Stimulated activated CD8-positive, alpha-beta memory T cell treated with anti-CD3 and anti-CD28 coated beads, Interleukin-12 subunit alpha, Interleukin-12 subunit beta, amount 100 ng/mL, for 4 hours (primary cell): ENCODE data around the gene SHKBP1.
"Not testable (repeated sequence)": the region's sequence is repeated elsewhere in the genome, so short reads cannot be mapped to it uniquely, and the experiment has no call there.

Source experiments
- DNase-seq: peaks from one replicate; pipeline ENCODE4 v3.0.0-alpha.2; 2020; ENCODE audit warnings: low read depth

The SHKBP1 gene

GRCh38 chr19:40617961-40618360, 41.3 kb downstream of the SHKBP1 start:
- no peak for DNase-seq

- no peak for DNase-seq
Observed at GRCh38 chr19:40619333-40620160, 42.9 kb downstream of the SHKBP1 start.

- no peak for DNase-seq
Observed at GRCh38 chr19:40620161-40620485, 43.5 kb downstream of the SHKBP1 start.

GRCh38 chr19:40621283-40621682, 44.6 kb downstream of the SHKBP1 start:
- DNase-seq: no peak

- DNase-seq: no peak
Observed at GRCh38 chr19:40621966-40622772, 45.5 kb downstream of the SHKBP1 start.

- DNase-seq: no peak
Observed at GRCh38 chr19:40622773-40623075, 46.1 kb downstream of the SHKBP1 start.

GRCh38 chr19:40623403-40624251, 47.0 kb downstream of the SHKBP1 start:
- no peak for DNase-seq

GRCh38 chr19:40624369-40625153, 47.9 kb downstream of the SHKBP1 start:
- not testable (repeated sequence) for DNase-seq

GRCh38 chr19:40625406-40626120, 48.9 kb downstream of the SHKBP1 start:
- no peak for DNase-seq

GRCh38 chr19:40626918-40627317, 50.2 kb downstream of the SHKBP1 start:
- DNase-seq: no peak

GRCh38 chr19:40627486-40628279, 51.0 kb downstream of the SHKBP1 start:
- DNase-seq: no peak

- DNase-seq: no peak
Observed at GRCh38 chr19:40629346-40629745, 52.7 kb downstream of the SHKBP1 start.

- DNase-seq: no peak
Observed at GRCh38 chr19:40630571-40631160, 54.0 kb downstream of the SHKBP1 start.

- no peak for DNase-seq
Observed at GRCh38 chr19:40632311-40633036, 55.8 kb downstream of the SHKBP1 start.

- no peak for DNase-seq
Observed at GRCh38 chr19:40633207-40633606, 56.5 kb downstream of the SHKBP1 start.

GRCh38 chr19:40638327-40638726, 61.7 kb downstream of the SHKBP1 start:
- no peak for DNase-seq

GRCh38 chr19:40639638-40639982, 62.9 kb downstream of the SHKBP1 start:
- DNase-seq: no peak

- no peak for DNase-seq
Observed at GRCh38 chr19:40640744-40641143, 64.1 kb downstream of the SHKBP1 start.
